GM18508 (cell line): Measurements from ENCODE around the gene KCNQ2.

Source experiments
- ATAC-seq: cut with Tn5 transposase; IDR thresholded peaks from one replicate; pipeline ENCODE4 v1.9.1; 2021; ENCODE audit warnings: moderate number of reproducible peaks; ENCODE audit not compliant: insufficient read depth, unreplicated experiment

KCNQ2 gene

DNA sequence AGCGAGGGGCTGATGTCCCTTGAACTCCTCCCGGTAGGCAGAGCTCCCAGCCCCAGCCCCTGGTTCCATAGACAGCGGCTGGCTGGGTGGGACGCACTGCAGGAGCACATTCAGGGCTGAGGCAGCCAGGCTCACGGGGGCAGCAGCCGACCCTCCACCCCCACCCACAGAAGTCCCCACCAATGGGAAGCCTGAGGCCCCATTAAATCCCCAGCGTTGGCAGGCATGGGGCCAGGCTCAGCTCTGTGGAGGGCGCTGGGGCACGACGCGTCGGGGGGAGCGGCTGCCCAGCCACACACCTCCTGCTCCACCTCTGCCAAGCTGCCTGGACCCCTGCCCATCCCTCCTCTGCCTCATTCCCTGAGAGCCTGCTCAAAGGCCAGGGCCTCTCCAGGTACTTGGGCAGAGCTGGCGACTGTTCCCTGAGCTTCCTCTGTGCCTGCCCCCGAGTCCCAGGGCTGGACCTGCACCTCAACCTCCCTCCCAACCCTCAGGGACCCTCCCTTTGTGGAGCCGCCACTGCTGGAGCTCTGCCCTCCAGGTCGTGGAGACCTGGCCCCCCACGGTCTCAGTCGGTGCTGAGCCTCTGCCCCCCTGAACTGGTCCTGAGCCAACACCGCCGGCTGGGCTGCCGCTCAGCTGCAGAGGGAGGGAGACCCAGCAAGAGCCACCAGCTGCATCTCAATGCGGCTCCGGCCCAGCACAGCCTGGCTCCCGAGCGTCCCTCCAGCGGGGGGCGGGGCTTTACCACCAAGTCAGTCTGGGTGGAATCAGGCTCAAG, 120.5 kb downstream of the KCNQ2 start:
- no peak for ATAC-seq

DNA sequence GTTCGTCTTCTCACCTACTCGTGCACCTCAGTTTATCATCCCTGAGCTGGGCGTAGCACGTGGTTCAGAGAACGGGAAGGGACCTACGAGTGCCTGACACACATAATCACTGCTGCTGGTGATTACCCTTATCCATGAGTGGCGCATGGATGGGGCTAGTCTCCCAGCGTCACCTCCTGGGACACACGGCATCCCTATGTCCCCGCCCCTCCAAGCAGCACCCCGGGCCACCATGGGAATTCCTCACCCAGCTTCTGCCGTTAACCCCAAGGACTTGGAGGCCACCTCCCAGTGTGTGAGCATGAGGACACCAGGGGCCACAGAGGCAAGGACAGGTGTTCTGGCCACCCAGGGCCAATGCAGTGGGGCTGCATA, 121.1 kb downstream of the KCNQ2 start:
- no peak for ATAC-seq

DNA sequence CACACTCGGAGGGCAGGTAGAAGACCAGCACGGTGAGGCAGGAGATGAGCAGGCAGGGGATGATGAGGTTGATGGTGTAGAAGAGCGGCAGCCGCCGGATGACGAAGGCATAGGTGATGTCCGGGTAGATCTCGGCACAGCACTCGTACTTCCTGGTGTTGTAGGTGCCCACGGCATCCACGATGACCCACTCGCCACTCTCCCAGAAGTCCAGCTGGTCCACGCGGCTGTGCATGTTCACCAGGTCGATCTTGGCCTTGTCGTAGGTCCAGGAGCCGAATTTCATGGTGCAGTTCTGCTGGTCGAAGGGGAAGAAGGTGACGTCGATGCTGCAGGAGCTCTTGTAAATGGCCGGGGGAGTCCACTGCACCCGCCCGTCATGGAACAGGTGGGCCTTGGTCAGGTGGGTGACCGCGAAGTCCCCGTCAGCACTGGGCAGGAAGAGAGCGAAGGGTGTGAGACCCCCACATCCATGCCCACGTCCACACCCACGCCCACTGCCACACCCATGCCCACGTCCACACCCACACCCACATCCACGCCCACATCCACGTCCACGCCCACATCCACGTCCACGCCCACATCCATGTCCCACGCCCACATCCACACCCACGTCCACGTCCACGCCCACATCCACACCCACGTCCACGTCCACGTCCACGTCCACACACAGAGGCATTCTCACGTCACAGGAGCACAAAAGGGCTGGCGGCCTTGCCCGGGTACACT, 121.7 kb downstream of the KCNQ2 start:
- ATAC-seq: no peak
